GM18526 (cell line): ENCODE data around the gene TRIM7.

Experiments
- POLR2A ChIP-seq: IDR thresholded peaks from 3 replicates; pipeline ENCODE4 v1.6.1; 2011; ENCODE audit not compliant: insufficient read length; ENCODE audit errors: extremely low read depth

Gene TRIM7

GRCh38 chr5:181176254-181176952, 28.6 kb downstream of the TRIM7 start:
- no peak for TF ChIP-seq POLR2A

GRCh38 chr5:181173420-181174342, 31.3 kb downstream of the TRIM7 start:
- TF ChIP-seq POLR2A, result peak; percentile 15

- no peak for TF ChIP-seq POLR2A
Measured at GRCh38 chr5:181173027-181173419, 32.0 kb downstream of the TRIM7 start.

- TF ChIP-seq POLR2A, result no peak
Measured at GRCh38 chr5:181171782-181172181, 33.2 kb downstream of the TRIM7 start.

- TF ChIP-seq POLR2A, result no peak
Measured at GRCh38 chr5:181170996-181171395, 34.0 kb downstream of the TRIM7 start.

GRCh38 chr5:181170237-181170825, 34.7 kb downstream of the TRIM7 start:
- no peak for TF ChIP-seq POLR2A

- TF ChIP-seq POLR2A, result no peak
Measured at GRCh38 chr5:181168595-181169118, 36.3 kb downstream of the TRIM7 start.

- TF ChIP-seq POLR2A, result no peak
Measured at GRCh38 chr5:181167814-181168488, 37.0 kb downstream of the TRIM7 start.

GRCh38 chr5:181166812-181167733, 37.9 kb downstream of the TRIM7 start:
- TF ChIP-seq POLR2A, result no peak

- TF ChIP-seq POLR2A, result no peak
Measured at GRCh38 chr5:181164076-181164952, 40.7 kb downstream of the TRIM7 start.

GRCh38 chr5:181163487-181164075, 41.4 kb downstream of the TRIM7 start:
- no peak for TF ChIP-seq POLR2A

- no peak for TF ChIP-seq POLR2A
Measured at GRCh38 chr5:181161534-181162175, 43.3 kb downstream of the TRIM7 start.
